Measurements from ENCODE around the gene PRMT9. TPM values are rescaled to one million over a fixed set of nuclear protein-coding genes. Genes with fewer than 3 reads are reported as not detected.

Gene PRMT9
- total RNA-seq, 1 donor from 2014 or later, result 9.5 TPM

Other genes with a start within 250 kb of the PRMT9 start
- not detected in 2 replicates for gene EDNRA, start 203.1 kb downstream of the PRMT9 start, total RNA-seq
- 19.1 and 21.4 TPM in 2 replicates for gene TMEM184C, start 66.8 kb downstream of the PRMT9 start, total RNA-seq
- 21.2 and 21.7 TPM in 2 replicates for gene ARHGAP10, start 47.9 kb upstream of the PRMT9 start, total RNA-seq